HG03571 (cell line): Measurements from ENCODE around the gene FOLR2.

ENCODE experiments used
- ATAC-seq: cut with Tn5 transposase; IDR thresholded peaks from one replicate; pipeline ENCODE4 v1.9.1; 2021; ENCODE audit not compliant: unreplicated experiment

FOLR2 gene

DNA sequence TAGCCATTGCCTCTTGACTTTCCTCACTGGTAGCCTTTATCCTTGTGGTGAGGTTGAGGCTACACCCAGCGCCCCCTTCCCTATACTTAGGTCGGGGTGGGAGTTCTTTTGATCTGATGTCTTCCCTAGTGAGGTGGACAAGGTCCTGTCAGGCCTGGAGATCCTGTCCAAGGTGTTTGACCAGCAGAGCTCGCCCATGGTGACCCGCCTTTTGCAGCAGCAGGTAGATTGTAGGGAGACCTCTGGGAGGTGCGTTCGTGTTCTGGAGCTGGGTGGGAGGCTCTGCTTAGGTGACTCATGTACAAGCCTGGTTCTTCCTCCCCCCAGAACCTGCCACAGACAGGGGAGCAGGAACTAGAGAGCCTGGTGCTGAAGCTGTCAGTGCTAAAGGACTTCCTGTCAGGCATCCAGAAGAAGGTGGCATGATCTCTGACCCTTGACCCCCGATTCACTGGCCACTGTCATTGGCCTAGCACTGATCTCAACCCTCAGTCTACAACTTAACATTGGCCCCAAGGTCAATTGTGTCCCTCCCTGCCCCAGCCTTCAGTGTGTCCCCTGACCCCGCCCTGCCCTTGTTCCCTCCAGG, 12.8 kb downstream of the FOLR2 start:
- no peak for ATAC-seq

DNA sequence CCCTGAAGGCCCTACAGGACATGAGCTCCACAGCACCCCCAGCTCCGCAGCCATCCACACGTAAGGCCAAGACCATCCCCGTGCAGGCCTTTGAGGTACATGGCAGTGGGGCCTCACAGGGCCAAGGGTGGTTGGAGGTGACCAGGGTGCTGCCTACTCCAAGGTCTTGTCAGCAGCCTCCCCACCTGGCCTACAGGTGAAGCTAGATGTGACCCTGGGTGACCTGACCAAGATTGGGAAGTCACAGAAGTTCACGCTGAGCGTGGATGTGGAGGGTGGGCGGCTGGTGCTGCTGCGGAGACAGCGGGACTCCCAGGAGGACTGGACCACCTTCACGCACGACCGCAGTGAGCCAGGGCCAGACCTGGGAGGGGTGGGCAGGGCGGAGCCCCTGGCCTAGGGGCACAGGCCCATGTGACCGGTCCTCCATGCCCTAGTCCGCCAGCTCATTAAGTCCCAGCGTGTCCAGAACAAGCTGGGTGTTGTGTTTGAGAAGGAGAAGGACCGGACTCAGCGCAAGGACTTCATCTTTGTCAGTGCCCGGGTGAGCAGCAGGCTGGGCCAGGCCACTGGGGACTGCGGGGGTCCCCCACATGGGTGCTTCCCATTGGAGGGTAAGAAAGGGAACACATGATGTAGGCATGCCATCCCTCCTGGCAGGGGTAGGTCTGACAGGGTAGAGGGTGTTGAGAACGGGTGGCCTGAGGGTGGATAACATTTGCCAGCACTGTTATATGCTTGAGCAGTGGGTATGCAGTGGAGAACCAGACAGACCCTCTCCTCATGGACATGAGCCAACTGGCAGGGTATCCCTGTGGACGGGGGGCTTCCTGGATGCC, 13.6 kb downstream of the FOLR2 start:
- no peak for ATAC-seq

DNA sequence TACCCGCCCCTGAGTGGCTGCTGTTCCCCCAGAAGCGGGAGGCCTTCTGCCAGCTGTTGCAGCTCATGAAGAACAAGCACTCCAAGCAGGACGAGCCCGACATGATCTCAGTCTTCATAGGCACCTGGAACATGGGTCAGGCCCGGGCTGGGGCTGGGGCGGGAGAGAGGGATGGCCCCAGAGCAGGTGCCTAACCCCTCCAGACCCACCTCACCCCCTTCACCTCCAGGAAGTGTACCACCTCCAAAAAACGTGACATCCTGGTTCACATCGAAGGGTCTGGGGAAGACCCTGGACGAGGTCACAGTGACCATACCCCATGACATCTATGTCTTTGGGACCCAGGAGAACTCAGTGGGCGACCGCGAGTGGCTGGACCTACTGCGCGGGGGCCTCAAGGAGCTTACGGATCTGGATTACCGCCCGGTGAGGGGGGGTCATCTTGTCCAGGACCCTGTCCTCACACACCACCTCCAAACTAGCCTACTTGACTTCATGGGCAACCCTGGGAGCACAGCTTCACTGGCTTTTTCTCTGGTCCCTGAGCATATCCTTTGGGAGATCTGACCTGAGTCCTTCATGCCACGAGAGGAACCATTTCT, 14.3 kb downstream of the FOLR2 start:
- ATAC-seq: no peak

DNA sequence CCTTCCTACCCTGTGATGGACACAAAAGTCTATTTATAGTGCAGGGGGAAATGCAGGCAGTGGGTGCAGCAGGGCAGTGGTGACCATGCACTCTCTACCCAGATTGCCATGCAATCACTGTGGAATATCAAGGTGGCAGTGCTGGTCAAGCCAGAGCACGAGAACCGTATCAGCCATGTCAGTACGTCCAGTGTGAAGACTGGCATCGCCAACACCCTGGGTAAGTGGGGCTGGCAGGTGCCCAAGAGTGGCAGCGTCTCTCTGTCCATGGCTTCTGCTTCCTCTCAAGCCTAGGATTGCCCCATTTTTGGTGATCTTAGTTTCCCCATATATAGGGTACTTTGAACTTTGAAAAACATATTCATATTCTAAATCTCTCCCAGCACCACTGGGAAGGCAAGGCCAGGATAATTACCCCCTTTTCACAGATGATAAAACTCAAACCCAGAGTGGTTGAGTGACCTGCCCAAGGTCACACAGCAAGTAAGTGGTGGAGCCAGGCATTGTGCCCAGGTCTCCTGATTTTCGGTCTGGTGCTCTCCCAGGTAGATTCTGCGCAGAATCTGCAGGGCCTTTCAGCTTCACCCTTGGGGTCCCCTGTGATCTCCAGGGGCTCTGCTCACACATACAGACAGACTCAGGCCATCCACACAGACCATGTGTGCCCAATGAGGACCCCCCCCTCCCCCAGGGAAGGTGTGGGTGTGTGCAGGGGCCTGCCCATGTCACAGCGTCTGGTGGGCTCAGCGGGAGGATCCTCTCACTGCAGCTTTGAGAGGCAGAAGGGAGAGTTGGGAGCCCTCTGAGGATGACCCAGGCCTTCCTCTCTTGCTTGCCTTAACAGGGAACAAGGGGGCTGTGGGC, 15.0 kb downstream of the FOLR2 start:
- ATAC-seq: no peak

DNA sequence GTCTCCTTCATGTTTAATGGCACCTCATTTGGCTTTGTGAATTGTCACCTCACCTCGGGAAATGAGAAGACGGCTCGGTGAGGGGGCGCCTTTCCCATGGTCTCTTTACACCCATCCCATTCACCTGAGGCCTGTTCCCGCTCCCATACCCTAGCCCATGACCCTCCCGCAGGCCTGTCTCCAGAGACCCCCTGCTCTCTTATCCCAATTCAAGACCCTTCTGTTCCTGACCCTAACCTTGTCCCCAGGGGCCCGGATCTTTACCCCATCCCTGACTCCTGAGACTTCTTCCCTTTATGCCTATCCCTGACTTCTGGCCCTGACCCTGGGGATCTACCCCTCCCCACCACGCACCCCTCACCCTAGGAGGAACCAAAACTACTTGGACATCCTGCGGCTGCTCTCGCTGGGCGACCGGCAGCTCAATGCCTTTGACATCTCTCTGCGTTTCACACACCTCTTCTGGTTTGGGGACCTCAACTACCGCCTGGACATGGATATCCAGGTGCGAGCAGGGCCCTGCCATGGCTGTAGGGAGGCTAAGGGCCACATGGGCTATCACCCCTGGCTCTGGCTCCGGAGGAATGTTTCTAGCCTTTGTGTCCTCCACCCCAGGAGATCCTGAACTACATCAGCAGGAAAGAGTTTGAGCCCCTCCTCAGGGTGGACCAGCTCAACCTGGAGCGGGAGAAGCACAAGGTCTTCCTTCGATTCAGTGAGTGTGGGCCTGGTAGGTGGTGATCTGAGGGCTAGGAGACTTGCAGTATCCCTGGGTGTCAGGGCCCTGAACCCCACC, 15.9 kb downstream of the FOLR2 start:
- no peak for ATAC-seq

DNA sequence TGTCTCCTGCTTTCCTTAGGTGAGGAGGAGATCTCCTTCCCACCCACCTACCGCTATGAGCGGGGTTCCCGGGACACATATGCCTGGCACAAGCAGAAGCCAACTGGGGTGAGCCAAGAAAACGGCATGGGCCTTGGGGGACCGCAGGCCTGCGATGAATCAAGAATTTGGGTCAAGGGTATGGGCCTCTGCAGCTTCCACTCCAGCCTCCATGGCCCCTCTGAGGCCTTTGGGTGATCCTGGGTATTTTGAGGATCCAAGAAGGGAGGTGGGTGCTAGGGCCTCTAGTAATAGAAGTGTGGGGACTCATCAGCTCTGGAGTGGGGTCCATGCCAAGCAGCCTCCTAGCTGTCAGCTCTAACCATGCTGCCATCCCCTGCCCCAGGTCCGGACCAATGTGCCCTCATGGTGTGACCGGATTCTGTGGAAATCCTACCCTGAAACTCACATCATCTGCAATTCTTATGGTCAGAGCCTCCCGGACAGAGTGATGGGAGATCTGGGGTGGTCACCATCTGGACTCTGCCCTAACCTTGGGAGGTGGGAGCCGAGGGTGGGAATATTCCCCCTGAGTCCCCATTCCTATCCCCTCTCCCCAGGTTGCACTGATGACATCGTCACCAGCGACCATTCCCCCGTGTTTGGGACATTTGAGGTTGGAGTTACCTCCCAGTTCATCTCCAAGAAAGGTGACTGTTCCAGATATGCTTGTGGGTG, 16.6 kb downstream of the FOLR2 start:
- no peak for ATAC-seq

DNA sequence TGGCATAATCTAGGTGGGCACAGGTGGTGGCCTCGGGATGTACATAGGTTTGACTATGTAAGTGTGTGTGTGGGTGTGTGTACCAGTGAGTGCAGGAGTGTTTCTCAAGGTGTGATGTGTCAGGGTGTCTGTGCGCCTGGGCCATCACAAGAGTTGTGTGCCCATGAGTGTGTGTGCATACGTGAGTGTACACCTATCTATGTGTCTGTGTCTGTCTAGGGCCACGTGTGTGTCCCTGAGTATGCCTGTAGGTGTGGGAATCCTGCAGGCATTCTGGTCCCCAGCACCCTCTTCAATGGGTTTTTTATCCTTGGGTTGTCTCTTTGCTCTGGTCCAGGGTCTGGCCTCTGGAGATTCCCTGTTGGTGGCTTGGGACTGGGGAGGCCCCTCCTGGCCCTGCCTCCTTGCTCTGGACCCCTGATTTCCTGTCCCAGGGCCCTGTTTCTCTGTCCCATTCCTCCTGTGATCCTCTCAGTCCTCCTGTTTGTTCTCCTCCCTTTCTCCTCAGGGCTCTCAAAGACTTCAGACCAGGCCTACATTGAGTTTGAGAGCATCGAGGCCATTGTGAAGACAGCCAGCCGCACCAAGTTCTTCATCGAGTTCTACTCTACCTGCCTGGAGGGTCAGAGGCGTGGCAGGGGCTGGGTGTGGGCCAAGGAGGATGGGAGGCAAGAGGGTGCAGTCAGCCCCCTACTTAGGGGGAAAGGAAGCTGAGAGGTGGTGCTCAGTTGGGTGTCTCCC, 17.3 kb downstream of the FOLR2 start:
- no peak for ATAC-seq

DNA sequence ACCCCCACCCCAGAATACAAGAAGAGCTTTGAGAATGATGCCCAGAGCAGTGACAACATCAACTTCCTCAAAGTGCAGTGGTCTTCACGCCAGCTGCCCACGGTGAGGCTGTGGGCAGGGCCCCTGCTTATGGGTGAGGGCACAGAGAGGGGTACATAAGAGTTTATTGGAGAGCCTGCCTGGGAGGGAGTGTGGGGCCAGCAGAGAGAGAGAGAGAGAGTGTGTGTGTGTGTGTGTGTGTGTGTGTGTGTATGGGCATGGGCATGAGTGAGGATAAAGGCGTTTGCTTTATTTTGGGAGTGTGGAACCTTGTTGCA, 17.9 kb downstream of the FOLR2 start:
- no peak for ATAC-seq

DNA sequence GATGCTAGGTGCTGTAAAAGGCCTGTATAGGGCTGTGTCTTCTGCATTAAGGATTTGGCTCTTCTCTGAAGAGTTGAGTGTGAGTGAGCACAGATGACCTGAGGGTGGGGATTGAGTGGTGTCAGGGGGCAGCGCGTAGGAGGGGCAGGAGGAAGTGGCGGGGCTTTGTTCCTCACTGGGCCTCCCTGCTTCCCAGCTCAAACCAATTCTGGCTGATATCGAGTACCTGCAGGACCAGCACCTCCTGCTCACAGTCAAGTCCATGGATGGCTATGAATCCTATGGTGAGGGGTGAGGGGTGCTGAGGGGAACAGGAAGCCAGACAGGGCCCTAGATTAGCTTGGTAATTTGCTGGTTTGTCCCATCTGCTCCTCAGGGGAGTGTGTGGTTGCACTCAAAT, 18.3 kb downstream of the FOLR2 start:
- ATAC-seq: no peak

DNA sequence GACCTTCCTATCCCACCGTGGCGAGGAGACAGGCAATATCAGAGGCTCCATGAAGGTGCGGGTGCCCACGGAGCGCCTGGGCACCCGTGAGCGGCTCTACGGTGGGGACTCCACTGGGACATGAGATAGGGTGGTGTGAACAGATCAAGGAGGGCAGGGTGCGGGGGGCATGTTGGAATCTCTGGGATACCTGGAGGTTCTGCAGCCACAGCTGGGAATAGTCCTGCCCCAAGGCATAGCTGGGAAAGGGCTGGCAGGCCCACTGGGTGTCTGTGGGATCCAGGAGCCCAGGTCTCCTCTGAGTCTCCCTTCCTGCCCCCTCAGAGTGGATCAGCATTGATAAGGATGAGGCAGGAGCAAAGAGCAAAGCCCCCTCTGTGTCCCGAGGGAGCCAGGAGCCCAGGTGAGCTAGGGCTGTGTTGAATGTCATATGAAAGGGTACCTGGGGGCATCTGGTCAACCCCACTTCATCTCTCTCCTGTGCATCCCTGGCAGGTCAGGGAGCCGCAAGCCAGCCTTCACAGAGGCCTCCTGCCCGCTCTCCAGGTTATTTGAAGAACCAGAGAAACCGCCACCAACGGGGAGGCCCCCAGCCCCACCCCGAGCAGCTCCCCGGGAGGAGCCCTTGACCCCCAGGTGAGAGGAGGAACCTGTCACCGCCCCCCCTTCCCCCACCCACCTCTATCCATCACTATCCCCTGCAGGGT, 18.9 kb downstream of the FOLR2 start:
- ATAC-seq: no peak

DNA sequence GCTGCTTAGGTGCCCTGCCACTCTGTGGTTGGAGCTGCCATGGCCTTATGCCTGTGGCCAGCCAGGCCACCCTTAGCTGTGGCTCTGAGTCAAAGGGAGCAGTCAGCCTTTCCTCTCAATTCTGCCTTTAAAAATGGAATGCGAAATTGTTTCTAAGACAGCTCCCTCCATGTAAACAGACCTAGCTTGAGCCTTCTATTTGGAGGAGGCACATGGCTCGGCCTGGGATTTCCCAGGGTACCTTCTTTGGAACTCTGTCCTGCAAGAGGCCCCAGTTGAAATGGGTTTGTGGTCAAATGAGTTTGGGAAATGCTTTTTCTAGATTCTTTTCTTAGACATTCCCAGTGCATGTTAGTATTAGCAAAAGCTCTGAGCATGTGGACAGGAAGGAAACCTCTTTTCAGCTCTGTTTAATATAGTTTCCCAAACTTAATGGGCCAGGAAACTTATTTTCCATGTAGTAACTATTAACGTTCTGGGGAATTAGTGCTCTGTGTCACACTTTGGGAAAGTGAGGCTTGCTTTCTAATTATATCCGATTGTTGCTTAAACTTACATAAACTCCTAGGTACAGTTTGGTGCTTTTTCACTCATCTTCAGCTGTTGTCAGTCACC, 19.6 kb downstream of the FOLR2 start:
- ATAC-seq: no peak

DNA sequence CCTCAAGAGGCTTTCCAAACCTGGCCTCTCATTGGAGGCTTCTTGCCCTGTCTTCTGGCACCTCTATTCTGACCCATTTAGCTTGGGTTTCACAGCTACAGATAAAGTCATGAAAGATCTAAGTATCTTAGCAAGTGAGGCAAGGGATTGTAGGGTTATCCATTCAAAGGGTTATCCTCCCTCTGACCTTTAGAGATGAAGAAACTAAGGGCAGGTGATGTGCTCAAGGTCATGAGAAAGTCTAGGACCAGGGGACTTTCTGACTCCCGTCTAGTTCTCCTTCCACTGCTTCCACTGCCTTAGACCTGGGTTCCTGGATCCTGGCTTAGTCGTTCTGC, 20.1 kb downstream of the FOLR2 start:
- no peak for ATAC-seq

DNA sequence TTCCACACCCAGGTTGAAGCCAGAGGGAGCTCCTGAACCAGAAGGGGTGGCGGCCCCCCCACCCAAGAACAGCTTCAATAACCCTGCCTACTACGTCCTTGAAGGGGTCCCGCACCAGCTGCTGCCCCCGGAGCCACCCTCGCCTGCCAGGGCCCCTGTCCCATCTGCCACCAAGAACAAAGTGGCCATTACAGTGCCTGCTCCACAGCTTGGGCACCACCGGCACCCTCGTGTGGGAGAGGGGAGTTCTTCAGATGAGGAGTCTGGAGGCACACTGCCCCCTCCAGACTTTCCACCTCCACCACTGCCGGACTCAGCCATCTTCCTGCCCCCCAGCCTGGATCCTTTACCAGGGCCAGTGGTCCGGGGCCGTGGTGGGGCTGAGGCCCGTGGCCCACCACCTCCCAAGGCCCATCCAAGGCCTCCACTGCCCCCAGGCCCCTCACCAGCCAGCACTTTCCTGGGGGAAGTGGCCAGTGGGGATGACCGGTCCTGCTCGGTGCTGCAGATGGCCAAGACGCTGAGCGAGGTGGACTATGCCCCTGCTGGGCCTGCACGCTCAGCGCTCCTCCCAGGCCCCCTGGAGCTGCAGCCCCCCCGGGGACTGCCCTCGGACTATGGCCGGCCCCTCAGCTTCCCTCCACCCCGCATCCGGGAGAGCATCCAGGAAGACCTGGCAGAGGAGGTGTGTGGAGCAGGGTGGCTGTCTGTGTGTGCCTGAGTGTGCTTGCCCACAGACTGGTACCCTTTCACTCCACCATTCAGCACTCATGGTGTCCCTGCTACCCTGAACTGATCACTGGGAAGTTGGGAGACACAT, 20.7 kb downstream of the FOLR2 start:
- no peak for ATAC-seq

DNA sequence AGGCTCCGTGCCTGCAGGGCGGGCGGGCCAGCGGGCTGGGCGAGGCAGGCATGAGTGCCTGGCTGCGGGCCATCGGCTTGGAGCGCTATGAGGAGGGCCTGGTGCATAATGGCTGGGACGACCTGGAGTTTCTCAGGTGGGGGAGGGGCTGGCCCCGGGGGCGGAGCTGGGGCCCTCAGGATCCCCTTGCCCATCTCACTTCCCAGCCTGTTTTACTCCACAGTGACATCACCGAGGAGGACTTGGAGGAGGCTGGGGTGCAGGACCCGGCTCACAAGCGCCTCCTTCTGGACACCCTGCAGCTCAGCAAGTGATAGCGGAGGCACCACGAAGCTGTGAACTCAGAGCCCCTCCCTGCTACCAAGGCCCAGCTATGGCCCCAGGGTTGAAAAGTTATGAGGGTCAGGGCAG, 21.5 kb downstream of the FOLR2 start:
- no peak for ATAC-seq

DNA sequence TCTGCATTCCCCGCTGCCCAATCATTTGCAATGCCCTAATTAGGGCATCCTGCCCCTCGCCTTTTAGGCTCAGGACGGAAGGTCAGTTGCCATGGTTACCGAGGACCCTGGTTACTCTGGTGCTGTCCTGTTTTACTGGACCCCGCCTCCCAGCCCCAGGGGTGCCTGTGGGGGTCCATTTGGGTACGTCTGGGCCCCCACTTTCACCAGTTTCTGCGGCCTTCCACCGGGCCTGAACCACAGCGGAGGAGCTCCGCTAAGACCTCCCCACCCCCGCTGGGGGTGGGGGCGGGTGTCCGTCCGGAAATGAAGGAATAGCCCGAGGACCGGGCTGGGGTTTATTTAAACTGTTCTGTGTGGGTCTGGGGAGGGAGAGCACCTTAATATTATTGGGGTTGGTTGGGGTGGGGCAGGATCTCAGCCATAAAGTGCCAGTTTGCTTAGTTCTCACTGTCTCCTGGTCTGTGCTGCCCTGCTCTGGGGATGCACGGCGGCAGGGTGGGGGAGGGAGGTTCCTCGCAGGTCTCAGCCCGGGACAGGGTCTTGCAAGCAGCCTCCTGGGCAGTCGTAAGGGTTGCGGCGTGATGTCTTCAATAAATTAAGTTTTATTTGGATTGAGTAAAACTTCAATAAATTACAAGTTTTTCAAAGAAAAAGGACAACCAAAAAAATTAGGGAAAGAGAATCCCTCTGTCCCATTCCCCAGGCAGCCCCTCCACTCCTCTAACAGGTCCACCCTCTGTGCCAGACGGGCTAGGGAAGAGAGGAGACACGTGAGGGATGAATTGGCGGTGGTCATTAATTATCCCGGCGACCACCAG, 22.1 kb downstream of the FOLR2 start:
- ATAC-seq: no peak

DNA sequence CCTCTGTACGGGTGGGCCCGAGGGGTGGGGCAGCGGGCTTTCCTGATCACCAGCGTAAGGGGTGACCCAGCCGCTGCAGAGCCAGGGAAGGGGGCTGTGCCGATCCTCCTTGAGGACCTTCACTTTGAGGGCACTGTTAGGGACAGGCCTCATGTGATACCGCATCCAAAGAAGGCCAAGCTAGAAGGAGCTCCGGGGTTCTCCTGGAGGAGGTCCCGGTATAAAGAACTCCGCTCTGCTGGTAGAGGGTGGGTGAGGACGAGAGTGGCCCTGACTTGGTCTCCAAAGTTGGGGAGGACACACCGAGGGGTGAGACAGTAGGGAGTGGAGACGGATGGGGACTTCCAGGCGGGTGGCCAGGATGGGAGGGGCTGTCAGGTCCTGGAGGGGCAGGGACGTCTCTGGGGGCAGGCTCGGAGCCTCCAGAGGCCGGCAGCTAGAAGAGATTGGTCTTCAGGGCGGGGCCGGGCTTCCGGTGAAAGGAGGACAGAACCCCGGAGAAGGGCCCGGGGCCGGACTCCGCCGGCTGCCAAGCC, 22.8 kb downstream of the FOLR2 start:
- ATAC-seq: no peak
